Choroid plexus epithelial cell (primary cell): Measurements from ENCODE around the gene SLC29A2.

Experiments
- DNase-seq: peaks from one replicate; pipeline ENCODE4 v3.0.0-alpha.2; 2010; ENCODE audit warnings: low read depth
- H3K4me3 ChIP-seq: 2 replicates; pipeline ENCODE4 v1.5.1; 2011; ENCODE audit warnings: low read depth, mild to moderate bottlenecking, control low read depth, low read length, moderate library complexity
- TF ChIP-seq, protein P1 (sequence below): conservative IDR thresholded peaks from 2 replicates; pipeline ENCODE4 v1.5.1; 2011; ENCODE audit warnings: low read depth, mild to moderate bottlenecking, control low read depth, inconsistent platforms, low read length, moderate library complexity

The SLC29A2 gene

DNA sequence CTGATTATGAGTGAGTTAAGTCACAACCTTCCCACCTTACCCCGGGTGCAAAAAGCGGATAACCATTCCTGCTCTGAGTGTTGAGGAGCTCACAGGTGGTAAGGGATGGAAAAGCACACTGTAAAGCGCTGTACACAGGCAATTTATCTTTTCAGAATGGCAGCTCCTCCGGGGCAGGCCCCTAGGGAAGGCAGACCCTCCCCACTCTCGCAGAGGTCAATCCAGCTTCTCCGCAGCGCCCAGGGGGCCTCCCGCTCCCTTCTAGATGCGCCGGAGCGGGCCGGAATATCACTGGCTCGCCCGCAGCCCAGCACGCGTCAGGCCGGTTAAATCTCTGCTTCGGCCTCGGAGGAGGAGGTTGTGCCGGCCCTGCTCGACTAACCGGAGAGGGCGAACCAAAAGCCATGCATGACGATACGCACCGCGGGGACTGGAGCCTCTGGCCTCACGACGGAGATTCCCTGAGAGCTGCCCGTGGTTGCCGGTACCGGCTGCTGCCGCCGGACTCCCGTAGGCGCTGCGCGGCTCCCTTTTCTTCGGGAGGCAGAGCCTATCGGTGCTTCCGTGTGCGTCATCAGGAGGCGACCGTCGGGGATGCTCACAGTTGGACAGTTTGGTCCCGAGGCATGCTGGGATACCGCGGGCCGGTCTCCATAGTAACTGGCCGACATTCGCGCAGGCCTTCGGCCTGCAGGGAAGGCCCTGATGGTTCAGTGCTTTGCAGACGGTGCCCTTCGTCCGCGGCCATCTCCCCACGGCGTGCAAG, 26.8 kb downstream of the SLC29A2 start, which contains the start of gene BRMS1:
TSS of gene BRMS1 (minus strand) at position 555 of the 766 bp plus-strand sequence. CDS start 2,870 bp downstream, outside the sequence.
- peak; percentile 98 for DNase-seq
- peak within 1 kb of the TSS; percentile 98 for H3K4me3 ChIP-seq
- TF ChIP-seq, protein P1, sequence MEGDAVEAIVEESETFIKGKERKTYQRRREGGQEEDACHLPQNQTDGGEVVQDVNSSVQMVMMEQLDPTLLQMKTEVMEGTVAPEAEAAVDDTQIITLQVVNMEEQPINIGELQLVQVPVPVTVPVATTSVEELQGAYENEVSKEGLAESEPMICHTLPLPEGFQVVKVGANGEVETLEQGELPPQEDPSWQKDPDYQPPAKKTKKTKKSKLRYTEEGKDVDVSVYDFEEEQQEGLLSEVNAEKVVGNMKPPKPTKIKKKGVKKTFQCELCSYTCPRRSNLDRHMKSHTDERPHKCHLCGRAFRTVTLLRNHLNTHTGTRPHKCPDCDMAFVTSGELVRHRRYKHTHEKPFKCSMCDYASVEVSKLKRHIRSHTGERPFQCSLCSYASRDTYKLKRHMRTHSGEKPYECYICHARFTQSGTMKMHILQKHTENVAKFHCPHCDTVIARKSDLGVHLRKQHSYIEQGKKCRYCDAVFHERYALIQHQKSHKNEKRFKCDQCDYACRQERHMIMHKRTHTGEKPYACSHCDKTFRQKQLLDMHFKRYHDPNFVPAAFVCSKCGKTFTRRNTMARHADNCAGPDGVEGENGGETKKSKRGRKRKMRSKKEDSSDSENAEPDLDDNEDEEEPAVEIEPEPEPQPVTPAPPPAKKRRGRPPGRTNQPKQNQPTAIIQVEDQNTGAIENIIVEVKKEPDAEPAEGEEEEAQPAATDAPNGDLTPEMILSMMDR: peak; percentile 24

- no peak for DNase-seq
- TF ChIP-seq, protein P1: no peak
- no peak overlapping the region for H3K4me3 ChIP-seq
Measured at GRCh38 chr11:66343176-66343575, 28.4 kb downstream of the SLC29A2 start.

- no peak for DNase-seq
- H3K4me3 ChIP-seq: no peak overlapping the region
- TF ChIP-seq, protein P1: no peak
Measured at GRCh38 chr11:66341502-66342126, 29.9 kb downstream of the SLC29A2 start.

DNA sequence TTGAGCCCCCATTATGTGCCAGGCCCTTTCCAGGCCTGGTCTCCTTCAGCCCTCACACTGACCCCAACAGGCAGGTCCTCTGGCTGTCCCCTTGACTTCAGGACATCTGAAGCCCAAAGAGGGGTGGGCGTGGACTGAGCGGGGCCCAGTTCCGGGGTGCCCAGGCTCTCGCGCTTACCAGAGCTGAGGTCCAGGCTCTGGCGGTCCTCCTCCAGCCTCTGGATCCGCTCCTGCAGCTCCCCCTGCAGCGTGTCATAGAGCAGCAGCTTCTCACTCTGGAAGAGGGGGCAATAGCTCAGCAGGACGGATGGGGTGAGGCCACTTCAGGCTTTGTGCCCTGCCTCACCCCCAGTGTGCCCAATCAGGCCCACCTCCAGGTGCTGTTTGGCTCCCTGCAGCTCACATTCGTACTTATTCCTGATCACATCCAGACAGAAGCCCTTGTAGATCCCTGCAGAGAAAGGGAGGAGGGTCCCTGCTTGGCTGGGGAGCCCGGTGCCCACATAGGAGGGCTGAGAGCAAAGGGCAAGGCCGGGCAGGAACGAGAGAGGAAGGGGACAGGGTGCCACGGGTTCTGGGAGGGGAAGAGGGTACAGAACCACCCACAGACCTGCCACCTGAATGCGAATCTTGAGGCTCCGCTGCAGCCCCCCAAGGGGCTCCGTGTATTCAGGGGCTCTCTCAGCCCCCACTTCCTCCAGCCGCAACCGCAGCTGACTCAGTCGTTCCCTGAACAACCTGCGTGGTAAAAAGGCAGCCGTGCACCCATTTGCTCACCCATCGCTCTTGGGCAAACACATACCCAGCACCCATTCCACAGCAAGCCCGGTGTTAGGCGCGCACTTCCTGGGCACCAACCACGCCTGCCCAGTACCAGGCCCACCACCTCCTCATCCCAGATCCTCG, 30.7 kb downstream of the SLC29A2 start:
- TF ChIP-seq, protein P1: no peak

GRCh38 chr11:66339686-66340483, 31.7 kb downstream of the SLC29A2 start:
- no peak for DNase-seq
- H3K4me3 ChIP-seq: no peak overlapping the region
- TF ChIP-seq, protein P1: no peak

More for the DNA sequence above, 30.7 kb downstream of the SLC29A2 start:
- DNase-seq: no peak
- H3K4me3 ChIP-seq: no peak overlapping the region

DNA sequence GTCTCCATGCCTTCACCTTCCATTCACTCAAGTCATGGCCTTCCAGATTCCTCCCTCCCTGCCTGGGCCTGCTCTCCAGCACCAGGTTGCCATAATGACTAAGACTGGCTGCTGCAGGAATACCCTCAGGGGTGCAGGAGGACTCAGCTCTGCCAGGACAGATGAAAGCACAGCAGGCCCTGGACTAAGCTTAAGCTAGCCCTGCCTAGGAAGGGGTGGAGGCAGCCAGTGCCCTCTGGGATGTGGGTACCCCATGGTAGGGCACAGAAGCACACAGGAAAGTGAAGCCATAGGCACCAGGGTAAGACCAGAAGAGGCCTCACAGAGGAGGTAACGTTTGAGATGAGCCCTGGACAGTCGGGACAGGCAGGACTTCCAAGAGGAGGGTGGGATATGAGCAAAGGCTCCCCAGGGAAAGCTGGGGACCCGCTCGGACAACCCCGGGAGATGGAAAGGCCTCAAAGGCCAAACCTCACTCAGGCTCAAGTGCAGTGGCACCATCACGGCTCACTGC, 32.3 kb downstream of the SLC29A2 start:
- no peak for DNase-seq
- TF ChIP-seq, protein P1: no peak
- H3K4me3 ChIP-seq: no peak overlapping the region
